ENCODE results near the gene IRF9. TPM values are rescaled to one million over a fixed set of nuclear protein-coding genes. Genes with fewer than 3 reads are reported as not detected.
A peak's percentile ranks its signal among the peaks of the same experiment; 100 is the strongest.

The IRF9 gene
- total and polyA plus RNA-seq, 2 of the 13 experiments (the other 11 are each of a cell fraction or from before 2014, with no cell fraction given): 14.9 to 49.7 TPM

GRCh38 chr14:24114532-24115421, 46.3 kb upstream of the IRF9 start, which contains the start of the genes DCAF11 and NRL:
TSS of gene DCAF11 (plus strand) at chr14:24114777. CDS start at chr14:24115595, 818 bp downstream.
TSS of gene NRL (minus strand) at chr14:24114949. CDS start at chr14:24082848, 32,101 bp downstream.
- ATAC-seq (peak; percentile 88), DNase-seq (ENCODE audit: low spot score) (peak; percentile 100), FAIRE-seq (peak; percentile 98)
- BruUV-seq (replicated peaks): no TSS peak
- no peak within 1 kb of the TSS for H2AFZ ChIP-seq (ENCODE audit: low read length)
- H3K4me3 ChIP-seq (replicated peaks in 1 of 3; ENCODE audit: insufficient read depth in 1 of 3, low read depth in 2 of 3, low read length in 3 of 3): peak within 1 kb of the TSS; percentile 66 to 96 (median 85)
- intact Hi-C loops (cut with micrococcal nuclease; ENCODE audit: unreplicated experiment) (loop anchor here (1.0 to 10.0 kb wide), 9 partner anchors 11 to 1020 kb away; partner anchors contain the start of genes ACIN1, BCL2L2, C14orf119 and EMC9), in situ Hi-C loops (cut with HindIII; ENCODE audit: extremely low pct_ligation_motif_present, low pct_unique_long_range_greater_than_20kb) (loop anchor here (25.0 kb wide), 1 partner anchor 1527 kb away; the partner anchor contains the start of genes ABHD4 and DAD1)
- peaks cover 32 to 37% of the 10 kb centered on the region in 2 experiments for H3K36me3 ChIP-seq (replicated peaks in 1 of 2; ENCODE audit: control insufficient read depth in 1 of 2, insufficient read depth in 2 of 2, low read length in 2 of 2)
- peak within 1 kb of the TSS; percentile 100 for H3K4me2 ChIP-seq (ENCODE audit: low read depth, low read length)
- H3K27me3 ChIP-seq (ENCODE audit: control insufficient read depth in 1 of 2, insufficient read depth in 2 of 2, low read length in 2 of 2): no peaks in the 10 kb centered on the region; a peak in 1 of 5 replicates
- H3K27ac ChIP-seq (ENCODE audit: extremely low read length, insufficient read depth, low read length): peak within 1 kb of the TSS; percentile 98
- peaks cover 48% of the 10 kb centered on the region for H3K4me1 ChIP-seq (ENCODE audit: insufficient read depth, low read length)
- ChIA-PET POLR2A (interaction anchor here (0.7 to 15.5 kb wide), 79 partner anchors 11 to 1348 kb away, joined by 3 to 977 read pairs (median 7); partner anchors contain the start of genes ACIN1, AP1G2, BCL2L2 and C14orf119), CTCF (ENCODE audit: low intra/inter-chr PET ratio, low total read pairs) (interaction anchor here (1.1 to 1.6 kb wide), 2 partner anchors 21 to 47 kb away, joined by 3 read pairs; partner anchors contain the start of genes IRF9 and PSME1)
- peaks cover 33% of the 10 kb centered on the region for H3K79me2 ChIP-seq (ENCODE audit: insufficient read depth, low read length)
- peak within 1 kb of the TSS; percentile 99 for H3K9ac ChIP-seq (ENCODE audit: insufficient read depth, low read depth, low read length)
- under 1% methylated on average over 65 of the region's 65 CpGs for WGBS (ENCODE audit: low lambda C conversion rate)
- no peaks in the 10 kb centered on the region for H3K9me3 ChIP-seq (ENCODE audit: low read length)
- no peaks in the 10 kb centered on the region for H4K20me1 ChIP-seq (ENCODE audit: insufficient read depth, low read length)
- TF ChIP-seq JUNB (CRISPR knock-in tag; IDR thresholded peaks at IDR 0.05; ENCODE audit: borderline replicate concordance): no peak
- TF ChIP-seq FOXK1 (CRISPR knock-in tag; IDR thresholded peaks at IDR 0.05; ENCODE audit: borderline replicate concordance, low read depth): peak; percentile 99
- peak; percentile 100 for TF ChIP-seq RBFOX2 (IDR thresholded peaks at IDR 0.05; ENCODE audit: low read depth, low read length)
- TF ChIP-seq ZNF335 (CRISPR knock-in tag; IDR thresholded peaks at IDR 0.05): peak; percentile 65; the same call in 1 of the 2 replicates
- peak; percentile 99 for TF ChIP-seq FOXO1 (CRISPR knock-in tag; IDR thresholded peaks at IDR 0.05)
- TF ChIP-seq TFE3 (CRISPR knock-in tag; IDR thresholded peaks at IDR 0.05): peak; percentile 99
- TF ChIP-seq ZNF781 (CRISPR knock-in tag; IDR thresholded peaks at IDR 0.05; ENCODE audit: borderline replicate concordance, not compliant biosample characterization): peak; percentile 97
- TF ChIP-seq ZBTB25 (CRISPR knock-in tag; IDR thresholded peaks at IDR 0.05): peak; percentile 76; the same call in 1 of the 2 replicates
- TF ChIP-seq PBX2 (CRISPR knock-in tag; IDR thresholded peaks at IDR 0.05): peak; percentile 97
- peak; percentile 6; the same call in 1 of the 2 replicates for TF ChIP-seq KDM5A (IDR thresholded peaks at IDR 0.05; ENCODE audit: borderline replicate concordance, low read length)
- peak in 1 of 2 experiments; percentile 97; a peak in 2 of 4 replicates for TF ChIP-seq POLR2A (IDR thresholded peaks at IDR 0.05; ENCODE audit: insufficient read depth in 1 of 2, low read depth in 2 of 2, low read length in 2 of 2)
- peak; percentile 91 for TF ChIP-seq ARID5B (CRISPR knock-in tag; IDR thresholded peaks at IDR 0.05)
- peak; percentile 96 for TF ChIP-seq ZIK1 (CRISPR knock-in tag; IDR thresholded peaks at IDR 0.05; ENCODE audit: borderline replicate concordance, low read depth)

All from HepG2 (cell line).